Panc1 (cell line): Measurements from ENCODE around the gene AMZ1. TPM values are rescaled to one million over a fixed set of nuclear protein-coding genes. Genes with fewer than 3 reads are reported as not detected.

ENCODE experiments used
- ATAC-seq: fragments of 200-7000 bp; cut with Tn5 transposase; 2 replicates; pipeline ENCODE4 v1.9.1; 2020; ENCODE audit warnings: mild to moderate bottlenecking, moderate library complexity
- BruUV-seq: library from RNA; stranded (reverse); fragments of 400-500 nt; replicated peaks from 2 replicates; lab custom pipeline; 2021; lab: Mats Ljungman, UMichigan
- CTCF ChIA-PET: fragments of 300-600 bp; sonication (Branson Sonifier 250); formaldehyde crosslinking; loops from one replicate; lab custom pipeline; 2022; ENCODE audit warnings: antibody characterized with exemption; lab: Charles Lee
- POLR2A ChIA-PET: fragments of 300-600 bp; sonication (Branson Sonifier 250); formaldehyde crosslinking; loops from one replicate; lab custom pipeline; 2022; ENCODE audit warnings: antibody characterized with exemption; lab: Charles Lee
- DNase-seq: peaks from one replicate; pipeline ENCODE4 v3.0.0-alpha.2; 2010; ENCODE audit warnings: low read depth, low spot score
- H3K27ac ChIP-seq: 2 replicates; pipeline ENCODE4 v1.5.1; 2011; ENCODE audit warnings: mild to moderate bottlenecking, low read length, inconsistent platforms
- H3K27me3 ChIP-seq: fragments of 200-500 bp; sonication (Bioruptor generic); 2 replicates; pipeline ENCODE4 v1.6.0; 2014; ENCODE audit warnings: low read length, inconsistent platforms; ENCODE audit not compliant: control insufficient read depth, insufficient read depth
- H3K36me3 ChIP-seq: fragments of 200-500 bp; sonication (Bioruptor generic); 2 replicates; pipeline ENCODE4 v1.5.1; 2014; ENCODE audit warnings: inconsistent platforms, mild to moderate bottlenecking, low read length, moderate library complexity; ENCODE audit not compliant: control insufficient read depth, insufficient read depth
- H3K4me1 ChIP-seq: 2 replicates; pipeline ENCODE4 v1.5.1; 2011; ENCODE audit warnings: inconsistent platforms, mild to moderate bottlenecking, low read length, moderate library complexity; ENCODE audit not compliant: control insufficient read depth, insufficient read depth
- H3K4me3 ChIP-seq, 2 experiments: 2 replicates each; pipeline ENCODE4 v1.5.1; 2011 to 2012; ENCODE audit warnings: low read depth in 2 of 2, low read length in 2 of 2, mild to moderate bottlenecking in 2 of 2, inconsistent platforms in 1 of 2, moderate library complexity in 1 of 2
- H3K9me3 ChIP-seq: fragments of 200-500 bp; sonication (Bioruptor generic); 2 replicates; pipeline ENCODE4 v1.5.1; 2014; ENCODE audit warnings: low read depth, mild to moderate bottlenecking, inconsistent platforms, low read length, moderate library complexity; ENCODE audit not compliant: control insufficient read depth, insufficient read depth
- CTCF ChIP-seq: fragments of 450-650 bp; IDR thresholded peaks from 2 replicates; pipeline ENCODE4 v1.5.1; 2017; ENCODE audit warnings: mild to moderate bottlenecking
- POLR2AphosphoS5 ChIP-seq: IDR thresholded peaks from 2 replicates; pipeline ENCODE4 v1.6.1; 2012; ENCODE audit warnings: mild to moderate bottlenecking, low read depth, low read length, moderate library complexity
- REST ChIP-seq, 2 experiments: IDR thresholded peaks; 2 replicates each; pipeline ENCODE4 v1.6.1; 2011 to 2012; ENCODE audit warnings: low read depth in 2 of 2, control low read depth in 1 of 2, low read length in 1 of 2, mild to moderate bottlenecking in 1 of 2, moderate library complexity in 1 of 2; ENCODE audit not compliant: insufficient read depth in 1 of 2
- SIN3A ChIP-seq: IDR thresholded peaks from 2 replicates; pipeline ENCODE4 v1.6.1; 2012; ENCODE audit warnings: low read depth, mild to moderate bottlenecking, low read length, moderate library complexity, borderline replicate concordance; ENCODE audit not compliant: insufficient read depth
- TCF7L2 ChIP-seq: IDR thresholded peaks from 2 replicates; pipeline ENCODE4 v1.6.1; 2011; ENCODE audit warnings: mild to moderate bottlenecking, low read depth, low read length, inconsistent platforms
- in situ Hi-C: cut with HindIII; loops from 2 replicates; pipeline ENCODE4 v1.10.0; 2016; ENCODE audit warnings: low sequenced_read_pairs, low pct_unique_long_range_greater_than_20kb
- intact Hi-C: fragments of 100-400 bp; cut with micrococcal nuclease; formaldehyde crosslinking; loops from one replicate; pipeline ENCODE4 v1.10.0; 2022; ENCODE audit not compliant: unreplicated experiment
- total RNA-seq: library from RNA; stranded (reverse); gene quantifications from one replicate; pipeline ENCODE4 v1.2.1, GENCODE V29; 2021; ENCODE audit not compliant: unreplicated experiment

Gene AMZ1
- total RNA-seq, 1 experiment from 2014 or later = 0.57 TPM

DNA sequence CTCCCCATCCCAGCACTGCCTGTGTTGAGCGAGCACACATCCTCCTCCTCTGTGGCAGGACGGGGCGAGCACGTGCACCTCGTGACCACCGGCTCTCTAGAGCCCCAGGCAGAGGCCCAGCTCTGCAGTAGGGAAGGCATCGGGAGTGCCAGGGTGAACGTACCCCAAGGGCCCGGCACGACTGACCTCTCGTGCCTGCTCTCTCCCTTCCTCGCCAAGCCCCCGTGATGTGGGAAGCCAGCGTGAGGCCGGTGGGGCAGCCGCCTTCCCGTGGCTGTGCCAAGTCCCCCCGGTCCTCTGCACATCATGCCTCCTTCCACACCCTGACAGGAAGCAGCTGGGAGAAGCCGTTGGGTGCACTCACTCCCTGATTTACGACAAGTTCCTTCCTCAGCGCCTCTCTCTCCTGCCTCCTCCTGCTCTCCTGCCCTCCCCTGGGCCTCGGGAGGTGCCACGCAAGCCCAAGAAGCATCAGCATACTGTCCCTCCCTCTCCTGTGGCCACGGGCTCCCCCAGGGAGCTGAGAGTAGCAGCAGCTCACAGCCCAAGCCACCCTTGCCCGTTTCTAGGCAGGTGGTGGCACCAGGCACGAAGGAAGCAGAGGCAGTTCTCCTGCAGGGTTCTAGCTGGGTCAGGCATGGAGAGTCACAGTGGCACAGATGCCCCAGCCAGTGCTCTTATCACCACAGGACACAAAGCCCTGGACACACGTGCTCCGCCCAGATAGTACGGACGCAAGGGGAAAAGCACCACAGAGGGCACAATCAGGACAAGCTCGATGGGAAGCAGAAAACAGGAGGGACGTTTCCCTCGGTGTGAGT, 47.0 kb downstream of the AMZ1 start:
- TF ChIP-seq TCF7L2 = no peak
- TF ChIP-seq POLR2AphosphoS5 = no peak
- no peak for TF ChIP-seq REST (IDR thresholded peaks at IDR 0.05; ENCODE audit: insufficient read depth in 1 of 2, low read depth in 2 of 2, low read length in 1 of 2)
- H3K36me3 ChIP-seq = 0 out of 2 replicates have a peak, but pooled peaks cover 3% of the 10 kb centered on the region
- ChIA-PET CTCF (no interaction called here), POLR2A (no interaction called here)
- H3K4me3 ChIP-seq = no peak overlapping the region
- DNase-seq = no peak
- H3K27ac ChIP-seq = no peak overlapping the region
- in situ Hi-C loops (no loop called here), intact Hi-C loops (no loop called here)
- no peaks in the 10 kb centered on the region for H3K9me3 ChIP-seq
- H3K4me1 ChIP-seq = peaks cover 9% of the 10 kb centered on the region; the same call in 1 of the 2 replicates
- no TSS peak for BruUV-seq
- peak; percentile 19; the same call in 1 of the 2 replicates for ATAC-seq
- H3K27me3 ChIP-seq = no peaks in the 10 kb centered on the region

GRCh38 chr7:2735744-2736143, 47.7 kb downstream of the AMZ1 start:
- ATAC-seq (no peak), DNase-seq (no peak)
- ChIA-PET POLR2A (no interaction called here), CTCF (no interaction called here)
- Histone ChIP-seq H3K4me1 (peaks cover 9% of the 10 kb centered on the region; the same call in 1 of the 2 replicates), H3K9me3 (no peaks in the 10 kb centered on the region), H3K27ac (no peak overlapping the region), H3K4me3 (no peak overlapping the region), H3K27me3 (no peaks in the 10 kb centered on the region), H3K36me3 (0 out of 2 replicates have a peak, but pooled peaks cover 3% of the 10 kb centered on the region)
- TF ChIP-seq POLR2AphosphoS5 (no peak), TCF7L2 (no peak), REST (IDR thresholded peaks at IDR 0.05; ENCODE audit: insufficient read depth in 1 of 2, low read depth in 2 of 2, low read length in 1 of 2) (no peak), SIN3A (no peak), CTCF (no peak)
- intact Hi-C loops (no loop called here), in situ Hi-C loops (no loop called here)
- no TSS peak for BruUV-seq
